NCI-H774 (cell line): ENCODE measurements around the gene AXIN1.
"Not testable (repeated sequence)": the region's sequence is repeated elsewhere in the genome, so short reads cannot be mapped to it uniquely, and the experiment has no call there.

Experiments
- DNase-seq: peaks from one replicate; lab custom pipeline; 2025; lab: John Stamatoyannopoulos, UW

The AXIN1 gene

DNA sequence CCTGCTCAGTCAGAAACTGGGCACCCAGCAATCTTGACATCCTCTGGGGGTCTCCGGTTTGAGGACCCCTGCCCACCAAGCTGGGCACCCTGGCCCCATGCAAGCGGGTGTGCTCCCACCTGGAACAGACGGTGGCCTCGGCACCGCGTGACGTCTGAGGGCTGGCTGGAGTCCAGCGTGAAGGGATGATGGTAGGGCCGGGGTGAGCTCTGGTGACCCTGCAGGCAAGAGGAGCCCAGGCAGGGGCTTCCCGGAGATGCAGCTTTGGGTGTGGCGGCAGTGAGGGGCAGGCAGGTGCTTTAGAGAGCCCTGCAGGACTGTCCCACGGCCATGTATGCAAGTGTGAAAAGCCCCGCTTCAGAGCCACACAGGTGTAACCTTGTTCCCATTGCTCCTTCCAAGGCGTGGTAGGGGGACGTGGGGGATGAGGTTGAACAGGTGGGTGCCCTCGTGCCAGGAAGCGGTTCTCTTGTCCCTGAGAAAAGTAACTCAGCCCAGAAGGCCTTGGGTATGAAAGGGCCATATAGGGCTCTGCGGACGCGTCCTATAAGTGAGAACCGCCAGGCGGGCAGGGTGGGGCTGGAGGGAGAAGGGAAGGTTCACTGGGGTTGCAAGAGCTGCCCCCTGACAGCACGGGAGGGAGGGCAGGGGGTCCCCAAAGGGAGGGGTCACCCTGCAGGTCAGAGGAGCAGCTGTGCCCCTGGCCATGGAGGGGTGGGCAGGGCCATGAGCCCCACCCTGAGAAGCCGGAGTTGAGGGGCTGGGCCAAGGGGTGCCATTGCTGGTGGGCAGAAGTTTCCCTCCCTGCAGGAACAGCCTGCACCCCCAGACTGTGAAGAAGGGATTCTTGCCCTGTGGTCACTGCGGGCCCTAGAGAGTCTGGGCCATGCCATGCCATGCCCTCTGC lies 86.0 kb downstream of the AXIN1 start:
- DNase-seq: no peak

GRCh38 chr16:265711-266110 lies 86.8 kb downstream of the AXIN1 start:
- no peak for DNase-seq

GRCh38 chr16:265002-265529 lies 87.5 kb downstream of the AXIN1 start:
- DNase-seq: no peak

DNA sequence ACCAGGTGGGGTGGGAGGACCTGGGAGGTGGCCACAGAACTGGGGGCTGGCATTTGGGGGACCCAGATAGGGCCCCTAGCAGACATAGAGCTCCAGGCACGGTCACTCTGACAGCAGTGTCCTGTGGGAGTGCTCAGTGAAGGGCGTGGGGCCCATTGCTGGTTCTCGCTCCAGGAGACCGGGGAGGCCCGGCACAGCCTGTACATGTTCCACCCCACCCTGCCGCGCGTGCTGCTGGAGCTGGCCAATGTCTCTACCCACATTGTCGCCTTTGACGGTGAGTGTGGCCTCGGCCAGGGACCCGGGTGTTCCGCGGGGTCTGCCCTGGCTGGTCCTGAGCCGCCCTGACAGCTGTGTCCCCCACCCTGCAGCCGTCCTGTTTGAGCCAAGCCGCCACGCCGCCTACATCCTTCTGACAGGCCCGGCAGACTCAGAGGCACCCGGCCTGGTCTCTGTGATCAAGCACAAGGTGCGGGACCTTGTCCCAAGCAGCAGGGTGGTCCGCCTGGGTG lies 88.0 kb downstream of the AXIN1 start:
- DNase-seq: no peak

DNA sequence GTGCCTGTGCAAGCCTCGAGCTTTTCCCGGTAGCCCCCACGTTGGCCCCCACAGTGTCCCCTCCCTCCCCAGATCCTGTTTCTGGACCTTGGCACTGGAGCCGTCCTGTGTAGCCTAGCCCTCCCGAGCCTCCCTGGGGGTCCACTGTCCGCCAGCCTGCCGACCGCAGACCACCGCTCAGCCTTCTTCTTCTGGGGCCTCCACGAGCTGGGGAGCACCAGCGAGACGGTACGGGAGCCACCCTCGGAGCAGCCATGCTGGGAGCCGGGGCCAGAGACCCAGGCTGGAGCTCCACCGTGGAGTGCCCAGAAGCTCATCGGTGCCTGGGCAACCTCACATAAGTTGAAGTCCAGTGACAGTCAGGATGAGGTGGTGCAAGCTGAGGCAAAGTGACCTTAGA lies 88.6 kb downstream of the AXIN1 start:
- DNase-seq: no peak

GRCh38 chr16:263182-263774 lies 89.2 kb downstream of the AXIN1 start:
- no peak for DNase-seq

DNA sequence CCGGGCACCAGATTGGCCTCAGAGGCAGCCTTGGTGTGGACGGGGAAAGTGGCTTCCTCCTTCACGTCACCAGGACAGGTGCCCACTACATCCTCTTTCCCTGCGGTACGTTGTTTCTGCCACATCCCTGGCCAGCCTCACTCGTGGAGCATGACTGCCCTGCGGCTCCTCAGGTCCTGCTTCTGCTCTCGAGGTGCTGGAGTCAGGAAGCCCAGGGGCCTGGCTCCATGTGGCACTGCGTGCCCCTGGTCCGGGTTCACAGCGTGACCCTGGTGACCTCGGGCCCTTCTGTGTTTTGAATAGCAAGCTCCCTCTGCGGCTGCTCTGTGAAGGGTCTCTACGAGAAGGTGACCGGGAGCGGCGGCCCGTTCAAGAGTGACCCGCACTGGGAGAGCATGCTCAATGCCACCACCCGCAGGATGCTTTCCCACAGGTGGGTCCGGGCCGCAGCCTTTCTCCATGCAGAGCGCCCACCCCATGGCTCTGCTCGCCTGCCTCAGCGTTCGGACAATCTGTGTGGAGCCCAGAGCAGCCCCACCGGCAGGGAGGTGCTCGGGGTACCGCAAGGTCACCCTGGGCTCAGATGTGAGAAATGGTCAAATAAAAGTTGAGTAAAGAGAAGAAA lies 90.3 kb downstream of the AXIN1 start:
- DNase-seq: no peak

DNA sequence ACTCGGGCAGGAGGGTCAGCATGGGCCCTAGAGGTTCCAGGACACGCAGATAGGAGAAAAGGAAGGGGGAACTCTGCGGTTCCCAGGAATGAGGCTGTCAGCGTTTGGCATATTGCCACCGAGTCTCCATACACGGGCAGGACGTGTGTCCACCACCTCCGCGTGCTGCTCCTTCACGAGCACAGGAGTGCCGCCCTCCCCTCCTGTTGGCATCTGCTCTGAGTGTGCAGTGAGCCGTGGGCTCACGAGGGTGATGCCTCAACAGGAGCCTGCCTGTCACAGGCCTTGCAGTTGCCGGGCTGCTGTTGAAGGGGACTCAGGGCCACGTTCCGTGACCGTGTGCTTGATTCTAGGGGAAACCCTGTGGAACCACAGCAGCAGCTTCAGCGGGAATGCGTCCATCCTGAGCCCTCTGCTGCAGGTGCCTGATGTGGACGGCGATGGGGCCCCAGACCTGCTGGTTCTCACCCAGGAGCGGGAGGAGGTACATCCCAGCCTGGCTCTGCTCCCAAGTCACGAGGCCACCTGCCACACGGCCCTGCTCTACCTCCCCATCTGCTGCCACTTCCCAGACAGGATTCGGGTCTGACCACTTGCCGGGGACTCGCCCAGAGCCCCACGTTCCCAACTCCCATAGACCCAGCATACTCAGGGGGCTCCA lies 91.4 kb downstream of the AXIN1 start:
- no peak for DNase-seq

DNA sequence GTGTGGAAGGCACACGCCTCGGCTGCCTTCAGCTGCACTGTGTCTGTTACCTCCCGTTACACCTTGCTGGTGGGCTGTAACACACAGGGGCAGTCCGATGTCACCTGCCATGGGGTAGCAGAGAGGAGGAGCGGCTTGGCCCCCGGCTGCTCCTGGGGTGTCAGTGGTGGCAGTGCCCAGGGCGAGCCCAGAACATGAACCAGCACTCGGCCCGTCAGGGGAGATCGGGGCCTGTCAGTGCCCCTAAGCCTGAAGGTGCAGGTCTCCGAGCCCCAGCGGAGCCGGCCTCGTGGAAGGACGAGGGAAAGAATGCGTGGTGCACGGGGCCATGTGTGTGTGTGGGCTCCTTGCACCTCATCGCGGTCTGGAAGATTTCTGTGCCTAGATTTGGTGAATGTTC lies 92.2 kb downstream of the AXIN1 start:
- DNase-seq: no peak

DNA sequence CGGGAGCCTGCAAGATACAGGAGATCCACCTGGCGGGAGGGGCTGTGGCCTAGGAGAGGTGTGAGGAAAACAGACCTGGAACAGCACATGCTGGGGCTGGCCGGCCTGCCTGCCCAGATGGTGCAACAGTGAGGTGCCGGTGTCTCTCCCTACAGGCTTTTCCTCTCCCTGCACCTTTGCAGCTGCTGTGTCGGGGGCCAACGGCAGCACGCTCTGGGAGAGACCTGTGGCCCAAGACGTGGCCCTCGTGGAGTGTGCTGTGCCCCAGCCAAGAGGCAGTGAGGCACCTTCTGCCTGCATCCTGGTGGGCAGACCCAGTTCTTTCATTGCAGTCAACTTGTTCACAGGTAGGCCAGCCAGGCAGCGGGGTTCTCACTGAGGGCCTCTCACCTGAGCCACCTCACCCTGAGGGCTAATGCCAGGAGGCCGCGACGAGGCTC lies 92.7 kb downstream of the AXIN1 start:
- DNase-seq: no peak

- no peak for DNase-seq
Measured at GRCh38 chr16:259226-259625, 93.3 kb downstream of the AXIN1 start.

DNA sequence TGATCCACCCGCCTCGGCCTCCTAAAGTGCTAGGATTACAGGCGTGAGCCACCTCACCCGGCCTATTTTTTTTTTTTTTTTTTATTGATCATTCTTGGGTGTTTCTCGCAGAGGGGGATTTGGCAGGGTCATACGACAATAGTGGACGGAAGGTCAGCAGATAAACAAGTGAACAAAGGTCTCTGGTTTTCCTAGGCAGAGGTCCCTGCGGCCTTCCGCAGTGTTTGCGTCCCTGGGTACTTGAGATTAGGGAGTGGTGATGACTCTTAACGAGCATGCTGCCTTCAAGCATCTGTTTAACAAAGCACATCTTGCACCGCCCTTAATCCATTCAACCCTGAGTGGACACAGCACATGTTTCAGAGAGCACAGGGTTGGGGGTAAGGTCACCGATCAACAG lies 94.4 kb downstream of the AXIN1 start:
- not testable (repeated sequence) for DNase-seq

- no peak for DNase-seq
Measured at GRCh38 chr16:255183-255582, 97.3 kb downstream of the AXIN1 start.

GRCh38 chr16:254461-254860 lies 98.1 kb downstream of the AXIN1 start:
- DNase-seq: no peak

DNA sequence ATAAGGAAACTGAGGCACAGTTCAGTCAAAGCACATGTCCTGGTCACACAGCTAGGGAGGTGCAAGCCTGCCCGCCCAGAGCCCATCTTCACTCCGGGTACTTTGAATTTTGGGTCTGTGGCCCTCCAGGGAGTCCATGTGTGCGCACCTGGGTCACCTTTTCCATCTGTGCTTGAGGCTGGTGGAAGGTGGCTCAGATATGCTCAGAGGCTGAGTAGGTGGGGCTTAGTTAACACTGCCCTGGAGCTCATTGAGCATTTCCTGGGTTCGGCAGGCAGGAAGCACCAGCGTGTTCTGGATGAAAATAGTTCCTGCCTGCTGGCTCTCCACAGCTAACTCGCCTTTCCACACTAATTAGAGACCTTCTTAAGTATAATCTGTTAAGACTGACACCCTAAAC lies 98.7 kb downstream of the AXIN1 start:
- no peak for DNase-seq

- DNase-seq: no peak
Measured at GRCh38 chr16:252366-253337, 99.9 kb downstream of the AXIN1 start.

DNA sequence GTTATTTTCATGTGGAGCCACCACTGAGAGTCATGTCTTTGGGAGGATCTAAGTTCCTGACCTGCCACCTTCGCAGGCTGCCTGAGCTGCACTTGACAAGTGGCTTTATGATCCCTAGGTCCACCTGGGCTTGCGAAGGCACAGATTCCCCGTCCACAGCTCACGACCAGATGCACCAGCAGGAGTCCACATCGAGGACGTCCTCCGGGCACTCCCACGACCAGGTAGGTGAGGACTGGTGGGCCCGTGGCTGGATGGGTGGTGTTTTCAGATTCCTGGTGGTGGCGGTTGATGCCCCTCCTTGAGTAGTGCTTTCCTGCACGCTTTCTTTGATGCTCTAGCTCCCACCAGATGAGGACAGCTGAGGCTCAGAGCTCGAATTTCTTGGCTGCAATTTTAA lies 103.1 kb downstream of the AXIN1 start:
- no peak for DNase-seq

GRCh38 chr16:247027-247426 lies 105.5 kb downstream of the AXIN1 start:
- no peak for DNase-seq

DNA sequence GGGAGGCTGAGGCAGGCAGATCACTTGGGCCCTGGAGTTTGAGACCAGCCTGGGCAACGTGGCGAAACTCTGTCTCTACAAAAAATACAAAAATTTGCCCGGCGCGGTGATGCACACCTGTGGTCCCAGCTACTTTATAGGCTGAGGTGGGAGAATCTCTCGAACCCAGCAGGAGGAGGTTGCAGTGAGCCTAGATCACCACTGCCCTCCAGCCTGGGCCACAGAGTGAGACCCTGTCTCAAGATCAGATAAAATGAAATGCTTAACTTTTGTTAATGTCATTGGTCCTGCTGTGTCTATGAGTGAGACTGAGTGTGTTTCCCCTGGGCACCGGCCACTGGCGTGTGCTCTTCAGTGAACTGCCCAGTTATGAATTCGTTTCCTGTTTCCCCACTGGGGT lies 107.4 kb downstream of the AXIN1 start:
- no peak for DNase-seq

GRCh38 chr16:243348-243747 lies 109.2 kb downstream of the AXIN1 start:
- no peak for DNase-seq

GRCh38 chr16:242281-242680 lies 110.2 kb downstream of the AXIN1 start:
- no peak for DNase-seq
